Effector memory CD4-positive, alpha-beta T cell (primary cell): ENCODE measurements around the gene NCOA7.

ENCODE experiments used
- DNase-seq, 3 donors: peaks; one replicate each; pipeline ENCODE4 v3.0.0-alpha.2; 2020
- H3K27ac ChIP-seq: 2 replicates; pipeline ENCODE4 v1.7.0; 2013; ENCODE audit warnings: mild to moderate bottlenecking, low read length, moderate library complexity; ENCODE audit not compliant: insufficient read depth, poor library complexity, severe bottlenecking
- H3K27me3 ChIP-seq: replicated peaks from 2 replicates; pipeline ENCODE4 v1.7.0; 2013; ENCODE audit warnings: mild to moderate bottlenecking, low read length; ENCODE audit not compliant: insufficient read depth, control insufficient read depth, poor library complexity, severe bottlenecking
- H3K36me3 ChIP-seq: 2 replicates; pipeline ENCODE4 v1.7.0; 2013; ENCODE audit warnings: mild to moderate bottlenecking, low read length, moderate library complexity; ENCODE audit not compliant: control insufficient read depth, insufficient read depth
- H3K4me1 ChIP-seq: 2 replicates; pipeline ENCODE4 v1.7.0; 2013; ENCODE audit warnings: low read length, mild to moderate bottlenecking; ENCODE audit not compliant: control insufficient read depth, insufficient read depth, poor library complexity, severe bottlenecking
- H3K4me3 ChIP-seq: 2 replicates; pipeline ENCODE4 v1.7.0; 2013; ENCODE audit warnings: low read length, low read depth, mild to moderate bottlenecking; ENCODE audit not compliant: insufficient read depth, poor library complexity, severe bottlenecking
- H3K9me3 ChIP-seq: 2 replicates; pipeline ENCODE4 v1.7.0; 2013; ENCODE audit warnings: mild to moderate bottlenecking, low read length, moderate library complexity; ENCODE audit not compliant: control insufficient read depth

Gene NCOA7

DNA sequence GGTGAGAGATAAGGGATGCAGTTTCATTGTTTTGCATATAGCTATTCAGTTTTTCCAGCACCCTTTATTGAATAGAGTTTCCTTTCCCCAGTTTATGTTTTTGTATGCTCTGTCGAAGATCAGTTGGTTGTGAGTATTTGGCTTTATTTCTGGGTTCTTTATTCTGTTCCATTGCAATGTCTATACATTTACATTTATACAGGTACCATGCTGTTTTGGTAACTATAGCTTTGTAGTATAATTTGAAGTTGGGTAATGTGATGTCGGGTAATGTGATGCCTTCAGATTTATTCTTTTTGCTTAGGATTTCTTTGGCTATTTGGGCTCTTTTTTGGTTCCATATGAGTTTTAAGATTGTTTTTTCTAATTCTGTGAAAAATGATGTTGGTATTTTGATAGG is 61.8 kb downstream of the NCOA7 start:
- Histone ChIP-seq H3K4me3 (no peak overlapping the region), H3K27ac (no peak overlapping the region), H3K4me1 (no peaks in the 10 kb centered on the region), H3K9me3 (no peaks in the 10 kb centered on the region), H3K27me3 (no peaks in the 10 kb centered on the region), H3K36me3 (peaks cover 8% of the 10 kb centered on the region)
- no peak for DNase-seq

DNA sequence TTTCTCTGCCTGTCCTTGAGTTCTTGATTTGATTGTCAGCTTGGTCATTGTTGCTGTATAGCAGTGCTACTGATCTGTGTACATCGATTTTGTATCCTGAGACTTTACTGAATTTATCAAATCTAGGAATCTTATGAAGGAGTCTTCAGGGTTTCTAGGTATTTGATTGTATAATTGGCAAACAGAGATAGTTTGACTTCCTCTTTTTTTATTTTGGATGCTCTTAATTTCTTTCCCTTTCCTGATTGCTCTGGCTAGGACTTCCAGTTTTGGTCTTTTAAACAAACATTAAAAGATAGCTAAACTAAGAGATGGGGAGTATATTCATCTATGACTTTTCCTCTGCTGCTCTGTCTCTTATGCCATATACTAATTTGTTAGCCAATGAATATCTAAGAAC is 62.4 kb downstream of the NCOA7 start:
- Histone ChIP-seq H3K36me3 (peaks cover 11% of the 10 kb centered on the region), H3K9me3 (no peaks in the 10 kb centered on the region), H3K4me1 (no peaks in the 10 kb centered on the region), H3K27ac (no peak overlapping the region), H3K27me3 (no peaks in the 10 kb centered on the region), H3K4me3 (no peak overlapping the region)
- no peak for DNase-seq

DNA sequence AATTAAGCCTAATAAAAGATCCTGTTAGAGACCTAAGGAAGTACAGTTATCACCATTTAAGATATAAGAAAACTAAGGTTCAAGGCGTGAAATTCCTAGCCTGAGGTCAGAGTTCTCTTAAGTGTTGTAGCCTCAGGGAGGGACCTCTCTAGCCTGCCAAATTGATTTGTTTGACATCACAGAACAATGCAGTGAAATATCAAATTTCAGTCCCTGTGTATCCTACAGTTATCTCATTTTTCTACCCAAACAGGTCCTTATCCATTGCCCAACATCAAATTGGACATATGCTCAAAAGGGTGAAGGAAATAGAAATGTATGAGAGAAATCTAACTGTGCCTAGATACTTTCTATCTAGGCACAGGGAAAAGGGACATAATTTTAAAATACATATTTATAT is 63.0 kb downstream of the NCOA7 start:
- DNase-seq = no peak
- no peaks in the 10 kb centered on the region for H3K27me3 ChIP-seq

DNA sequence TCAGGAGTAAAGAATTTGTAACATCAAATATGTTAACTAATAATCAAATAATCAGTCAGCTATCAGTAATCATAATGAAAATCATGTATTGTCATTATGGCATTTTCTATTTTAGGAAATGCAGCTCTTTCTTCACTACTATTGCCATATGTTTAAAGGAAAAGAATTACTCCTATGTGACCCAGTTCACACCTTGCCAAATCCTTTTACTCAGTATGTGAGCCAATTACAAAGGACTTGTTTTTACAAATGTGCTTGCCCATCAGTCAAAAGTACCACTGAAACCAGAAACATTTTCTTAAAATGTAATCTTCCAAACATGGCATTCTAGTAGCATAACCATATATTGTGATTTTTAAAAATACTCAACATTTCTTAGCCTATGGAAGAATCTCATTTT is 63.6 kb downstream of the NCOA7 start:
- Histone ChIP-seq H3K4me1 (no peaks in the 10 kb centered on the region), H3K27ac (no peak overlapping the region), H3K9me3 (no peaks in the 10 kb centered on the region), H3K36me3 (peaks cover 11% of the 10 kb centered on the region), H3K27me3 (no peaks in the 10 kb centered on the region), H3K4me3 (no peak overlapping the region)
- DNase-seq = no peak

More for the DNA sequence above, 63.0 kb downstream of the NCOA7 start:
- Histone ChIP-seq H3K4me3 (no peak overlapping the region), H3K9me3 (no peaks in the 10 kb centered on the region), H3K27ac (no peak overlapping the region), H3K36me3 (peaks cover 11% of the 10 kb centered on the region), H3K4me1 (no peaks in the 10 kb centered on the region)

DNA sequence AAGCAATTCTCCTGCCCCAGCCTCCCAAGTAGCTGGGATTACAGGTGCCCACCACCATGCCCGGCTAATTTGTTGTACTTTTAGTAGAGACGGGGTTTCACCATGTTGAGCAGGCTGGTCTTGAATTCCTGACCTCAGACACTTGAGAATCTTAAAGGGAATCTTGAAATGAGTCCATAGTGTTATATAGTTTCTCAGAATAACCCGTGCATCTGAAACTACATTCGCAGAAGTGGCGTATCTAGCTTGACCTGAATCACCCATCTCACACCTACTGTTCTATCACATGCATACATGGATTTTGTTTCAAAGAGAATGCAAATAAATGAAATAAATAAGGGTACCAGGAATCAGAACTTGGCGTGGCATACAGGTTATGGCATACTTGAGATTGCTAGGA is 65.0 kb downstream of the NCOA7 start:
- Histone ChIP-seq H3K36me3 (peaks cover 11% of the 10 kb centered on the region), H3K4me1 (no peaks in the 10 kb centered on the region), H3K4me3 (no peak overlapping the region), H3K27ac (no peak overlapping the region), H3K27me3 (no peaks in the 10 kb centered on the region), H3K9me3 (no peaks in the 10 kb centered on the region)
- DNase-seq = no peak

DNA sequence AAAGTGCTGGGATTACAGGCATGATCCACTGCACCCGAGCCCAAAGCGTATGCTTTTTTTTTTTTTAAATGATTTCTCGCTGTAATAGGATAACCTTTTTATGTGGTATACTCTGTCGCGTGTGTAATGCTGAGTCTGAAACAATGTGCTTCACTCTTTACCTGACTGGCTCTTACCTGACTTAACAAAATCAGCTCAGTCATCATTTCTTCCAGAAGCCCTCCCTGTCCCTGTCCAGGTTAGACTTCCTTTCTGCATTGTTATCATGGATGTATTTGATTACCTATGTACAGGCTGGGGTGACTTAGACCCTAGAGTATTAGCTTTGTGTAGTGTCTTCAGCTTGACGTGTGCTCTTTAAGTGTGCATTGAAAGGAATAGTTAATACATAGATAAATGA is 67.1 kb downstream of the NCOA7 start:
- no peaks in the 10 kb centered on the region for H3K4me1 ChIP-seq
- no peaks in the 10 kb centered on the region for H3K9me3 ChIP-seq
- no peak overlapping the region for H3K27ac ChIP-seq
- no peaks in the 10 kb centered on the region for H3K27me3 ChIP-seq
- H3K4me3 ChIP-seq = no peak overlapping the region
- DNase-seq = no peak
- peaks cover 11% of the 10 kb centered on the region for H3K36me3 ChIP-seq

DNA sequence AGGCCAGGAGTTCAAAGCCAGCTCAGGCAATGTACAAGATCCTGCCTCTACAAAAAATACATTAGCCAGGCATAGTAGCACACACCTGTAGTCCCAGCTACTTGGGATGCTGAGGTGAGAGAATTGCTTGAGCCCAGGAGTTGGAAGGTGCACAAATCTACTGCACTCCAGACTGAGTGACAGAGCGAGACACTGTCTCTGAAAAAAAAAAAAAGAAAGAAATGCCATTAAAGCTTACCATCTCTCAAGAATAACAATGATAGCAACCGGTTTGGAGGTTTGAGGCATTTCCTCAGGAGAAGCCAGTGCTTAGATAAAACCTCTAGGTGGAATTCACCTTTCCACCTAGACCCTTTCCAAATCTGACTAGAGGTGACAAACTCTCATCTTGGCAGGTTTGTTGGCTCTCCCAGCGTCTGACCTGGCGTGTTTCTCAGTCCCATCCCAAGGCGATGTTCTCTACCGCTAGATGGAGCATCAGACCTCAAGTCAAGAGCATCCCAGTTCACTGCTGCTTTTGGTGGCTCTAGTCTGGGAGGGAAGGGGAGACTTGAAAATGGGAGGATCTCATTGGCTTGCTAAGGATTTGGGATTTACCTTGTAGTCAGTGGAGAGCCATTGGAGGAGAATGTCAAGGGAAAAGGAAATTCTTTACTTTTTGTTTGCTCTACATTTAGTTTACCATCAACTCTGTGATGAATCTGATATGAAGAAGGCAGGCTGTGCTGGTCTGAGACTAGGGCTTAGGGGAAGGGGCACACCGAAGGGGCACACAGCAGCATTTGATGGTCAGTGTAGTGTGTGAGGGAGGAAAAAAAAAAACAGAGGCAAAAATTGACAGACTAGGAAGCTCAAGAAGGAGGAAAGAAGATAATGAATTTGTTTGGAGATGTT is 67.9 kb downstream of the NCOA7 start:
- Histone ChIP-seq H3K9me3 (no peaks in the 10 kb centered on the region), H3K27me3 (no peaks in the 10 kb centered on the region), H3K4me1 (no peaks in the 10 kb centered on the region), H3K4me3 (no peak overlapping the region), H3K36me3 (peaks cover 11% of the 10 kb centered on the region), H3K27ac (no peak overlapping the region)
- peak in 1 of 3 donors; percentile 5 for DNase-seq

DNA sequence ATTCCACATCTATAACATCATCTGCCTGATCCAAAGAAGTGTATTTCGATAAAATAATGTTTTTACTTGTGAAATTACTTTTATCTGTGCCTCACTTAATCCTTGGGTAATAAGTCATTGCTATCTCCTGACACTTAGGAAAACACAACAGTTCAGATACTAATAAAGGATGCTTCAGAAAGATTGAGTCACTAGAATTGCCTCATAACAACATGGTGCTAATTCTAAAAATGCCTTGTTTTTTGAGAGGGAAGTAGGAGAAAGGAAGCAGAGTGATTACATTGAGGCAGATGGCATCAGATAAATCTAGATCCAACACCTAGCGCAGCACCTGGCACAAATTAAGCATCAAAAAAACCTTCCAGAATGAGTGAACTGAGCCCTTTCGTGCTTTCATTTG is 69.0 kb downstream of the NCOA7 start:
- H3K4me1 ChIP-seq = no peaks in the 10 kb centered on the region
- H3K27me3 ChIP-seq = no peaks in the 10 kb centered on the region
- no peak overlapping the region for H3K27ac ChIP-seq
- H3K4me3 ChIP-seq = no peak overlapping the region
- no peaks in the 10 kb centered on the region for H3K9me3 ChIP-seq
- no peak for DNase-seq
- H3K36me3 ChIP-seq = peaks cover 11% of the 10 kb centered on the region

DNA sequence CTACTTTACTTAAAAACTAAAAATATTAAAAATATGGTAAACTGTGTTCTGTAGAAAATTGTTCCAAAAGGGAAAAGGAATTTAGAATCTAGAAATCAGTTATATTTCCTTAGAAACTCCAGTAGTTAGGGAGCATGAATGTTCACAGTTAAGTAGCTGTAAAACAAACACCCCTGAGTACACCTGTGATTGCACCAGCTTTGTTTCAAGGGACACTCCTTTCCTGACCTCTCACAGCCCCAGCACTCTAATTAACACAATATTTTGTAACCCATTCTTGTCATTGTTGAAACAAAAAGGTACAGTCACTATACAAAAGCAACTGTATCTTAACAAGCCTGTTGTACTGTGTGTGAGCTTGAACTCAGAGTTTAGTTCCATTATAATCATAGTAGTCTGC is 72.3 kb downstream of the NCOA7 start:
- Histone ChIP-seq H3K9me3 (no peaks in the 10 kb centered on the region), H3K4me1 (no peaks in the 10 kb centered on the region), H3K4me3 (no peak overlapping the region), H3K36me3 (peaks cover under 1% of the 10 kb centered on the region), H3K27ac (no peak overlapping the region), H3K27me3 (no peaks in the 10 kb centered on the region)
- DNase-seq = no peak

DNA sequence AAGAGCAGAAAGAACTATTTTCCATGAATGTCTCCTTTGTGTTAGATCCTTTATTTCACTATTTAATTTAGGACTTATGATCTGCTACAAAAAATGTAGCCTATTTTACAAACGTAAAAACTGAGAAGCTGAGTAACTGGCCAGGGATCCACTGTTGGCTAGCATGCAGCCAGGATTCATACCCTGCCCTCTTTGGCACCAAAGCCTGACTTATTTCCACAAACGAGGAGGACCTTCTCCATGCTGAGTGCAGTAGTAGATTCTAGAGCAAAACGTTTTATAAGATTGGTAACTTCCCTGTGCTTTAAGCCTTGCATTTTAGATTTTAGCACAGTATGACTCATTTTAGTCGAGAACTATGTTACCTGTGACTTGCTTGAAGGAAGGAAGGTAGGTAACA is 74.3 kb downstream of the NCOA7 start:
- Histone ChIP-seq H3K4me1 (no peaks in the 10 kb centered on the region), H3K27me3 (no peaks in the 10 kb centered on the region), H3K36me3 (peaks cover 3% of the 10 kb centered on the region), H3K9me3 (no peaks in the 10 kb centered on the region), H3K4me3 (no peak overlapping the region), H3K27ac (no peak overlapping the region)
- no peak for DNase-seq
